HCT116 (cell line): ENCODE measurements around the gene STOML2. TPM values are rescaled to one million over a fixed set of nuclear protein-coding genes. Genes with fewer than 3 reads are reported as not detected.

ENCODE experiments used
- ATAC-seq: fragments of 200-7000 bp; cut with Tn5 transposase; 2 replicates; pipeline ENCODE4 v1.9.1; 2020; ENCODE audit warnings: mild to moderate bottlenecking, moderate library complexity
- BruUV-seq: library from RNA; stranded (reverse); fragments of 400-500 nt; replicated peaks from 2 replicates; lab custom pipeline; 2021; lab: Mats Ljungman, UMichigan
- CTCF ChIA-PET: fragments of 300-600 bp; sonication (Branson Sonifier 250); formaldehyde crosslinking; loops from one replicate; lab custom pipeline; 2021; ENCODE audit warnings: antibody characterized with exemption; lab: Charles Lee
- POLR2A ChIA-PET: fragments of 300-600, 350-600 bp; sonication (Branson Sonifier 250); formaldehyde crosslinking; loops from one replicate; lab custom pipeline; 2021; ENCODE audit warnings: antibody characterized with exemption; lab: Charles Lee
- RAD21 ChIA-PET, 2 experiments: fragments of 300-600 bp; sonication (Branson Sonifier 250); formaldehyde crosslinking; loops; one replicate each; lab custom pipeline; 2023; ENCODE audit warnings: low total read pairs in 2 of 2; ENCODE audit not compliant: uncharacterized antibody in 2 of 2, unreplicated experiment in 2 of 2, low non-redundant PET in 1 of 2; lab: Charles Lee
- DNase-seq: peaks from one replicate; pipeline ENCODE4 v3.0.0-alpha.2; 2010; ENCODE audit warnings: low read depth, low spot score
- H2AFZ ChIP-seq: fragments of 200-600 bp; shearing (Covaris generic), sonication (generic); 2 replicates; pipeline ENCODE4 v1.6.1; 2017; ENCODE audit warnings: low read depth, mixed run types, mixed read lengths, antibody characterized with exemption, low read length; ENCODE audit not compliant: poor library complexity, severe bottlenecking
- H3K27ac ChIP-seq: 2 replicates; pipeline ENCODE4 v1.5.1; 2012; ENCODE audit warnings: low read depth, low read length
- H3K27me3 ChIP-seq: fragments of 200-600 bp; sonication (generic); 2 replicates; pipeline ENCODE4 v1.6.1; 2016; ENCODE audit warnings: mixed run types, low read length, mixed read lengths; ENCODE audit not compliant: insufficient read depth
- H3K36me3 ChIP-seq, 2 experiments: fragments of 200-500 bp in 1 of 2; fragments of 200-600 bp in 1 of 2; sonication (Bioruptor generic) in 1 of 2; sonication (generic) in 1 of 2; 2 replicates each; pipeline versions ENCODE4 v1.5.1 to v1.6.1; 2014 to 2016; ENCODE audit warnings: low read length in 2 of 2, inconsistent platforms in 1 of 2, mixed read lengths in 1 of 2, mixed run types in 1 of 2; ENCODE audit not compliant: insufficient read depth in 2 of 2, control insufficient read depth in 1 of 2
- H3K4me1 ChIP-seq, 2 experiments: fragments of 200-600 bp in 1 of 2; sonication (generic) in 1 of 2; 2 replicates each; pipeline versions ENCODE4 v1.5.1 to v1.6.1; 2012 to 2017; ENCODE audit warnings: low read length in 2 of 2, inconsistent platforms in 1 of 2, mild to moderate bottlenecking in 1 of 2, mixed read lengths in 1 of 2, mixed run types in 1 of 2, moderate library complexity in 1 of 2; ENCODE audit not compliant: insufficient read depth in 2 of 2, control insufficient read depth in 1 of 2
- H3K4me2 ChIP-seq: fragments of 200-600 bp; sonication (generic); 2 replicates; pipeline ENCODE4 v1.6.1; 2017; ENCODE audit warnings: mixed run types, low read length, mixed read lengths
- H3K4me3 ChIP-seq, 2 experiments: fragments of 200-600 bp in 1 of 2; sonication (generic) in 1 of 2; replicated peaks in 1 of 2; 2 replicates each; pipeline ENCODE4 v1.5.1; 2011 to 2016; ENCODE audit warnings: low read length in 2 of 2, control low read depth in 1 of 2, low read depth in 1 of 2, mild to moderate bottlenecking in 1 of 2, mixed read lengths in 1 of 2, mixed run types in 1 of 2
- H3K79me2 ChIP-seq: fragments of 200-600 bp; sonication (generic); 2 replicates; pipeline ENCODE4 v1.6.1; 2017; ENCODE audit warnings: mild to moderate bottlenecking, mixed run types, low read length, moderate library complexity, mixed read lengths; ENCODE audit not compliant: insufficient read depth
- H3K9ac ChIP-seq: fragments of 200-600 bp; sonication (generic); 2 replicates; pipeline ENCODE4 v1.6.1; 2016; ENCODE audit warnings: low read length, mixed read lengths
- H3K9me2 ChIP-seq: fragments of 200-600 bp; sonication (generic), shearing (Covaris generic); 2 replicates; pipeline ENCODE4 v1.6.1; 2017; ENCODE audit warnings: mixed run types, mild to moderate bottlenecking, moderate library complexity; ENCODE audit not compliant: insufficient read depth
- H3K9me3 ChIP-seq, 2 experiments: fragments of 200-500 bp in 1 of 2; fragments of 200-600 bp in 1 of 2; sonication (Bioruptor generic) in 1 of 2; sonication (generic) in 1 of 2; 2 replicates each; pipeline ENCODE4 v1.6.1; 2014 to 2017; ENCODE audit warnings: low read length in 2 of 2, mixed read lengths in 2 of 2, inconsistent platforms in 1 of 2, low read depth in 1 of 2, mild to moderate bottlenecking in 1 of 2, mixed run types in 1 of 2, moderate library complexity in 1 of 2; ENCODE audit not compliant: control insufficient read depth in 1 of 2, insufficient read depth in 1 of 2
- H4K20me1 ChIP-seq: fragments of 200-600 bp; sonication (generic), shearing (Covaris generic); 2 replicates; pipeline ENCODE4 v1.6.1; 2017; ENCODE audit warnings: mixed run types, mild to moderate bottlenecking, moderate library complexity; ENCODE audit not compliant: insufficient read depth
- EGR1 ChIP-seq: IDR thresholded peaks from 2 replicates; pipeline ENCODE4 v1.6.1; 2012; ENCODE audit warnings: low read depth
- JUND ChIP-seq: IDR thresholded peaks from 2 replicates; pipeline ENCODE4 v1.6.1; 2012
- RAD21 ChIP-seq: IDR thresholded peaks from 2 replicates; pipeline ENCODE4 v1.6.1; 2012; ENCODE audit warnings: low read depth, mild to moderate bottlenecking
- TCF7L2 ChIP-seq: IDR thresholded peaks from 2 replicates; pipeline ENCODE4 v1.7.0; 2011; ENCODE audit warnings: borderline replicate concordance, inconsistent platforms; ENCODE audit not compliant: insufficient read depth, insufficient read length; ENCODE audit errors: extremely low read depth
- YY1 ChIP-seq: IDR thresholded peaks from 2 replicates; pipeline ENCODE4 v1.6.1; 2011; ENCODE audit warnings: low read length, low read depth, moderate library complexity, mild to moderate bottlenecking; ENCODE audit not compliant: insufficient replicate concordance; ENCODE audit errors: extremely low read depth
- ZBTB33 ChIP-seq: IDR thresholded peaks from 2 replicates; pipeline ENCODE4 v1.6.1; 2011; ENCODE audit warnings: mild to moderate bottlenecking, low read length, moderate library complexity; ENCODE audit not compliant: insufficient replicate concordance; ENCODE audit errors: extremely low read depth
- ZFX ChIP-seq: fragments of 450-650 bp; IDR thresholded peaks from 2 replicates; pipeline ENCODE4 v1.6.1; 2017
- intact Hi-C: fragments of 100-400 bp; cut with micrococcal nuclease; formaldehyde crosslinking; loops from 2 replicates; pipeline ENCODE4 v1.10.0; 2022
- total RNA-seq: library from RNA; stranded (reverse); gene quantifications from one replicate; pipeline ENCODE4 v1.2.1, GENCODE V29; 2021; ENCODE audit not compliant: unreplicated experiment
- TF ChIP-seq, protein P1 (sequence below): IDR thresholded peaks from 2 replicates; pipeline ENCODE4 v1.6.1; 2012; ENCODE audit warnings: low read depth

Gene STOML2
- total RNA-seq, 1 experiment from 2014 or later, result 245 TPM

GRCh38 chr9:35071814-35072460, 31.0 kb downstream of the STOML2 start (continued):
- TF ChIP-seq, protein P1, sequence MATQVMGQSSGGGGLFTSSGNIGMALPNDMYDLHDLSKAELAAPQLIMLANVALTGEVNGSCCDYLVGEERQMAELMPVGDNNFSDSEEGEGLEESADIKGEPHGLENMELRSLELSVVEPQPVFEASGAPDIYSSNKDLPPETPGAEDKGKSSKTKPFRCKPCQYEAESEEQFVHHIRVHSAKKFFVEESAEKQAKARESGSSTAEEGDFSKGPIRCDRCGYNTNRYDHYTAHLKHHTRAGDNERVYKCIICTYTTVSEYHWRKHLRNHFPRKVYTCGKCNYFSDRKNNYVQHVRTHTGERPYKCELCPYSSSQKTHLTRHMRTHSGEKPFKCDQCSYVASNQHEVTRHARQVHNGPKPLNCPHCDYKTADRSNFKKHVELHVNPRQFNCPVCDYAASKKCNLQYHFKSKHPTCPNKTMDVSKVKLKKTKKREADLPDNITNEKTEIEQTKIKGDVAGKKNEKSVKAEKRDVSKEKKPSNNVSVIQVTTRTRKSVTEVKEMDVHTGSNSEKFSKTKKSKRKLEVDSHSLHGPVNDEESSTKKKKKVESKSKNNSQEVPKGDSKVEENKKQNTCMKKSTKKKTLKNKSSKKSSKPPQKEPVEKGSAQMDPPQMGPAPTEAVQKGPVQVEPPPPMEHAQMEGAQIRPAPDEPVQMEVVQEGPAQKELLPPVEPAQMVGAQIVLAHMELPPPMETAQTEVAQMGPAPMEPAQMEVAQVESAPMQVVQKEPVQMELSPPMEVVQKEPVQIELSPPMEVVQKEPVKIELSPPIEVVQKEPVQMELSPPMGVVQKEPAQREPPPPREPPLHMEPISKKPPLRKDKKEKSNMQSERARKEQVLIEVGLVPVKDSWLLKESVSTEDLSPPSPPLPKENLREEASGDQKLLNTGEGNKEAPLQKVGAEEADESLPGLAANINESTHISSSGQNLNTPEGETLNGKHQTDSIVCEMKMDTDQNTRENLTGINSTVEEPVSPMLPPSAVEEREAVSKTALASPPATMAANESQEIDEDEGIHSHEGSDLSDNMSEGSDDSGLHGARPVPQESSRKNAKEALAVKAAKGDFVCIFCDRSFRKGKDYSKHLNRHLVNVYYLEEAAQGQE, result no peak
- peak; percentile 100 for TF ChIP-seq ZFX
- no peak for TF ChIP-seq EGR1
- no peak for TF ChIP-seq RAD21

- H2AFZ ChIP-seq, result no peak overlapping the region
Observed at GRCh38 chr9:35070823-35071813, 31.8 kb downstream of the STOML2 start.

More at GRCh38 chr9:35070823-35071813, 31.8 kb downstream of the STOML2 start:
- H3K27me3 ChIP-seq, result no peaks in the 10 kb centered on the region
- intact Hi-C loops, result no loop called here
- H3K4me1 ChIP-seq, result peaks cover 11 to 24% of the 10 kb centered on the region in 2 experiments
- H3K4me2 ChIP-seq, result peak overlapping the region; percentile 81
- ATAC-seq (no peak), DNase-seq (no peak)
- POLR2A ChIA-PET, result interaction anchor here (0.6 to 1.8 kb wide), 5 partner anchors 9 to 76 kb away, joined by 3 to 11 read pairs (median 3); partner anchors contain the start of gene FANCG
- H4K20me1 ChIP-seq, result peaks cover 25% of the 10 kb centered on the region; the same call in 1 of the 2 replicates
- H3K9me3 ChIP-seq, result no peaks in the 10 kb centered on the region
- TSS peak; percentile 55 for BruUV-seq
- peak overlapping the region; percentile 97 for H3K9ac ChIP-seq
- peak overlapping the region; percentile 100 for H3K27ac ChIP-seq
- peak overlapping the region; percentile 92 to 95 for H3K4me3 ChIP-seq
- RAD21 ChIA-PET, result interaction anchor here in 1 of 2 experiments (0.7 kb wide), 1 partner anchor 9 kb away, joined by 3 read pairs; no protein-coding TSS in a partner anchor
- TF ChIP-seq ZBTB33 (no peak), RAD21 (no peak), TCF7L2 (no peak), YY1 (no peak), JUND (no peak)
- TF ChIP-seq, all 23 proteins: peak for 0
- peaks cover 65% of the 10 kb centered on the region for H3K79me2 ChIP-seq
- no peaks in the 10 kb centered on the region for H3K9me2 ChIP-seq
- CTCF ChIA-PET, result interaction anchor here (0.9 to 2.9 kb wide), 4 partner anchors 15 to 172 kb away, joined by 3 to 13 read pairs (median 8); partner anchors contain the start of gene DNAJB5
- peaks cover 24 to 62% of the 10 kb centered on the region in 2 experiments for H3K36me3 ChIP-seq
